Immature natural killer cell (primary cell): ENCODE data around the gene DERA. TPM values are rescaled to one million over a fixed set of nuclear protein-coding genes. Genes with fewer than 3 reads are reported as not detected.
"Not testable (repeated sequence)": the region's sequence is repeated elsewhere in the genome, so short reads cannot be mapped to it uniquely, and the experiment has no call there.

Experiments
- DNase-seq, 3 donors: peaks; one replicate each; pipeline ENCODE4 v3.0.0; 2022; ENCODE audit warnings: mixed read lengths in 1 of 3
- H3K27ac Mint-ChIP-seq, 6 donors: one replicate each; pipeline ENCODE4 v1.8.0; 2020; ENCODE audit warnings: mixed read lengths in 6 of 6, mild to moderate bottlenecking in 5 of 6, inconsistent platforms in 4 of 6, moderate library complexity in 3 of 6
- H3K27me3 Mint-ChIP-seq, 3 donors: one replicate each; pipeline ENCODE4 v1.8.0; 2020 to 2021; ENCODE audit warnings: low read depth in 3 of 3, mild to moderate bottlenecking in 3 of 3, mixed read lengths in 3 of 3, moderate library complexity in 3 of 3, inconsistent platforms in 1 of 3
- H3K36me3 Mint-ChIP-seq, 3 donors: one replicate each; pipeline ENCODE4 v1.8.0; 2020; ENCODE audit warnings: mixed read lengths in 3 of 3, inconsistent platforms in 2 of 3, mild to moderate bottlenecking in 2 of 3
- H3K4me1 Mint-ChIP-seq, 2 donors: one replicate each; pipeline ENCODE4 v1.8.0; 2020; ENCODE audit warnings: inconsistent platforms in 2 of 2, mild to moderate bottlenecking in 2 of 2, mixed read lengths in 2 of 2, moderate library complexity in 1 of 2
- H3K4me3 Mint-ChIP-seq, 5 donors: one replicate each; pipeline ENCODE4 v1.8.0; 2020; ENCODE audit warnings: mild to moderate bottlenecking in 5 of 5, mixed read lengths in 5 of 5, inconsistent platforms in 3 of 5, moderate library complexity in 3 of 5
- H3K9me3 Mint-ChIP-seq, 6 donors: one replicate each; pipeline ENCODE4 v1.8.0; 2020; ENCODE audit warnings: mild to moderate bottlenecking in 6 of 6, mixed read lengths in 6 of 6, inconsistent platforms in 4 of 6, moderate library complexity in 3 of 6
- polyA plus RNA-seq, 3 donors: library from polyadenylated mRNA; unstranded; fragments of 300-500 nt; fragmentation: Illumina TruSeq; gene quantifications; one replicate each; pipeline ENCODE4 v1.2.3, GENCODE V29; 2021

DERA gene
- 10 to 100 TPM; 47.2 to 74.6 (median 62.1) TPM for polyA plus RNA-seq

- H3K4me1 Mint-ChIP-seq, result peaks cover 15 to 31% of the 10 kb centered on the region in 2 donors
- H3K4me3 Mint-ChIP-seq, result peak within 1 kb of the TSS; percentile 92 to 95 (median 93)
- H3K27ac Mint-ChIP-seq, result peak within 1 kb of the TSS; percentile 88 to 98 (median 92)
- DNase-seq, result peak; percentile 56 to 64 (median 64)
- H3K36me3 Mint-ChIP-seq, result no peaks in the 10 kb centered on the region
- H3K27me3 Mint-ChIP-seq, result no peaks in the 10 kb centered on the region
- no peaks in the 10 kb centered on the region for H3K9me3 Mint-ChIP-seq
Measured at GRCh38 chr12:15910864-15911721, at the start of gene DERA. Gene DERA (plus strand): TSS chr12:15911332. CDS start chr12:15911384, 52 bp downstream.

DNA sequence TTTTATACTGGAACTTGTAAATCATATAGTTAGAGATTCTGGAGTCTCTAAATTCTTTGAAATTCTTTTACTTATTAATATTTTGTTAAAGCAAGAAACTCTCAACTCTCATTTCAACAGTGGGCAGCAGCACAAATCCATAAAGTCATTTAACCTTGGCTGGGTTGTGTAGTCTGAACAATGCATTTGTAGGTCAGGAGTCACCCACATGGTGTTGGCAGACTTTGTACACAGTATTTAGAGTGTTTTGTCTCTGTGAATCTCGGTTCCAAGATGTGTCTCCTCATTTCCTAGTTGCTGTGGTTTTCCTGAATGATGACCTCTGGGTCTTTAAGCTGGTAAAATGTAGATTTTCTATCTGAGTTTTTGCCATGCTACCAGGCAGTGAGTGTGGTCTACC lies 49.7 kb upstream of the DERA start:
- peaks cover 2 to 5% (median 3%) of the 10 kb centered on the region in 3 donors for H3K27me3 Mint-ChIP-seq
- DNase-seq, result no peak
- H3K27ac Mint-ChIP-seq, result no peak overlapping the region
- no peaks in the 10 kb centered on the region for H3K36me3 Mint-ChIP-seq
- no peaks in the 10 kb centered on the region for H3K9me3 Mint-ChIP-seq
- peaks cover 3 to 7% of the 10 kb centered on the region in 2 donors for H3K4me1 Mint-ChIP-seq
- no peak overlapping the region for H3K4me3 Mint-ChIP-seq

DNA sequence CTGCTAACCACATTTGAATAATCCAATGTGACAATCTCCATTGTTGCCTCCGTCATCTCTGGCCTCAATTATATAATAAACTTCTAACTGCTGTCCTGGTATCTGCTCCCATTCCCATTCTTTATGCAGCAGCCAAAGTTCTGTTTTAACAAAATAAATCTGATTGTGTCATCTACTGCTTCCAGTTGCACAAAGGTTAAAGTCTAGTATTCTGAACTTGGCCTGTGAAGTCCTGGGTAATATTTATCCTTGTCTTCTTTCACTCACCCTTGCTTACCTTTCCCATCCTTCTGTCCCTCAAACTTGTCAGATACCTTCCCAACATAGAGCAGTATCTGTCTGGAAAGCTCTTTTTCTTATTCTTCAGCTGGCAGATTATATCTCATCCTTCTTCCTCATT lies 48.3 kb upstream of the DERA start:
- Mint-ChIP-seq H3K9me3 (no peaks in the 10 kb centered on the region), H3K27me3 (peaks cover 2 to 3% (median 3%) of the 10 kb centered on the region in 3 donors), H3K4me3 (no peak overlapping the region), H3K27ac (no peak overlapping the region), H3K36me3 (no peaks in the 10 kb centered on the region), H3K4me1 (peaks cover 3 to 7% of the 10 kb centered on the region in 2 donors)
- no peak for DNase-seq

- DNase-seq, result no peak
- Mint-ChIP-seq H3K36me3 (no peaks in the 10 kb centered on the region), H3K4me1 (peaks cover 3 to 7% of the 10 kb centered on the region in 2 donors), H3K4me3 (no peak overlapping the region), H3K27me3 (peaks cover 2 to 3% (median 3%) of the 10 kb centered on the region in 3 donors), H3K27ac (no peak overlapping the region), H3K9me3 (no peaks in the 10 kb centered on the region)
Measured at GRCh38 chr12:15863372-15863771, 47.8 kb upstream of the DERA start.

DNA sequence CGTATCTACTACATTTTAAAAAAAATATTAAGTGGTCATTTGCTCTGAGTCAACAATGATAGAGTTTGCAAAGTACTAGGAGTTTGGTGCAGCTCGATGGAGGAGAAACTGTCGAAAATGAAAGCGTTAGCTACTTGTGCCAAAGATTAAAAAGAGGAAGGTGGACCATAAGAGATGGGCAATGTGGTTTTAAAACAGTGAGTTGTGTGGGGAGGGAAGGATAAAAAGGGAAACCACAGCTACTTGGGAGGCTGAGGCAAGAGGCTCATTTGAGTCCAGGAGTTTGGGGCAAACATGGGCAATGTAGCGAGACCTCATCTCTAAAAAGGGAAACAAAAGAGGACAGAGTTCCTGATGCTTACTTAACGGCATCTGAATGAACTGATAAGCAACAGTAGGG lies 47.1 kb upstream of the DERA start:
- no peak overlapping the region for H3K27ac Mint-ChIP-seq

DNA sequence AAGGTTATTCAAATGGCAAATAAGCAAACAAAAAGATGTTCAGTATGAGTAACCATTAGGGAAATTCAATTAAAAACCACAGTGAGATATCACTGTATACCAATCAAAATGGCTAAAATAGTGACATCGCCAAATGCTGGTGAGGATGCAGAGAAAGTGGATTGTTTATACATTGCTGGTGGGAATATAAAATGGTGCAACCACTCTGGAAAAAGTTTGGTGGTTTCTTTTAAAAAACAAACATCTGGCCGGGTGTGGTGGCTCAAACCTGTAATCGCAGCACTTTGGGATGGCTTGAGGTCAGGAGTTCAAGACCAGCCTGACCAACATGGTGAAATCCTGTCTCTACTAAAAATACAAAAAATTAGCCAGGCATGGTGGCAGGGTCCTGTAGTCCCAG lies 42.9 kb upstream of the DERA start:
- Mint-ChIP-seq H3K36me3 (no peaks in the 10 kb centered on the region), H3K9me3 (no peaks in the 10 kb centered on the region), H3K4me1 (peaks cover 3 to 7% of the 10 kb centered on the region in 2 donors), H3K27ac (no peak overlapping the region), H3K27me3 (peaks cover 0 to 8% (median 0%) of the 10 kb centered on the region in 3 donors), H3K4me3 (no peak overlapping the region)
- no peak for DNase-seq

More for the DNA sequence above, 47.1 kb upstream of the DERA start:
- no peaks in the 10 kb centered on the region for H3K36me3 Mint-ChIP-seq
- H3K27me3 Mint-ChIP-seq, result peaks cover 0 to 3% (median 3%) of the 10 kb centered on the region in 3 donors
- peaks cover 3 to 7% of the 10 kb centered on the region in 2 donors for H3K4me1 Mint-ChIP-seq
- H3K9me3 Mint-ChIP-seq, result no peaks in the 10 kb centered on the region
- H3K4me3 Mint-ChIP-seq, result peak overlapping the region in 4 of 5 donors; percentile 0 to 58 (median 24)
- no peak for DNase-seq

GRCh38 chr12:15873556-15873955 lies 37.6 kb upstream of the DERA start:
- Mint-ChIP-seq H3K27ac (no peak overlapping the region), H3K27me3 (peaks cover 0 to 8% (median 6%) of the 10 kb centered on the region in 3 donors), H3K36me3 (no peaks in the 10 kb centered on the region), H3K9me3 (no peaks in the 10 kb centered on the region), H3K4me3 (no peak overlapping the region), H3K4me1 (peaks cover 4 to 7% of the 10 kb centered on the region in 2 donors)
- DNase-seq, result no peak

GRCh38 chr12:15874556-15875145 lies 36.5 kb upstream of the DERA start:
- not testable (repeated sequence) for DNase-seq, H3K4me1 Mint-ChIP-seq, H3K27ac Mint-ChIP-seq, H3K27me3 Mint-ChIP-seq, H3K36me3 Mint-ChIP-seq, H3K9me3 Mint-ChIP-seq
- H3K4me3 Mint-ChIP-seq, result peak overlapping the region in 1 of 5 donors; percentile 83

DNA sequence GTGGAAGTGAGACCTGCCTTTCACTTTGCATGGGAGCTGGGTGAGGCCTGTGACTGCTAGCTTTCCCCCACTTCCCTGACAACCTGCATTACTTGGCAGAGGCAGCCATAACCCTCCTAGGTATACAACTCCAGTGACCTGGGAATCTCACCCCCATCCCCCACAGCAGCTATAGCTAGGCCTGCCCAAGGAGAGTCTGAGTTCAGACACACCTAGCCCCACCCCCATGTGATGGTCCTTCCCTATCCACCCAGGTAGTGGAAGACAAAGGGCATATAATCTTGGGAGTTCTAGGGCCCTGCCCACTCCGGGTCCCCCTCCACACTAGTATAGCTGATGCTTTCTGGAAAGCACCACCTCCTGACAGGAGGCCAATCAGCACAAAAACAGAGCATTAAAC lies 35.3 kb upstream of the DERA start:
- Mint-ChIP-seq H3K27ac (no peak overlapping the region), H3K36me3 (no peaks in the 10 kb centered on the region), H3K9me3 (no peaks in the 10 kb centered on the region), H3K4me1 (peaks cover 6 to 10% of the 10 kb centered on the region in 2 donors), H3K27me3 (peaks cover 0 to 8% (median 1%) of the 10 kb centered on the region in 3 donors), H3K4me3 (peak overlapping the region in 4 of 5 donors; percentile 28 to 83 (median 64))
- no peak for DNase-seq

GRCh38 chr12:15879413-15879812 lies 31.7 kb upstream of the DERA start:
- no peak overlapping the region for H3K27ac Mint-ChIP-seq
- no peaks in the 10 kb centered on the region for H3K36me3 Mint-ChIP-seq
- no peak overlapping the region for H3K4me3 Mint-ChIP-seq
- no peak for DNase-seq
- H3K9me3 Mint-ChIP-seq, result no peaks in the 10 kb centered on the region
- peaks cover 5 to 20% (median 10%) of the 10 kb centered on the region in 3 donors for H3K27me3 Mint-ChIP-seq
- peaks cover 39 to 45% of the 10 kb centered on the region in 2 donors for H3K4me1 Mint-ChIP-seq

GRCh38 chr12:15880721-15881120 lies 30.4 kb upstream of the DERA start:
- no peak for DNase-seq
- Mint-ChIP-seq H3K27me3 (peaks cover 5 to 17% (median 10%) of the 10 kb centered on the region in 3 donors), H3K4me1 (peaks cover 48 to 52% of the 10 kb centered on the region in 2 donors), H3K4me3 (peak overlapping the region; percentile 50 to 96 (median 67)), H3K27ac (peak overlapping the region; percentile 71 to 99 (median 81)), H3K9me3 (no peaks in the 10 kb centered on the region), H3K36me3 (peaks cover 0 to 3% (median 0%) of the 10 kb centered on the region in 3 donors)

GRCh38 chr12:15882118-15882971 lies 28.8 kb upstream of the DERA start, which contains the start of gene STRAP:
Gene STRAP (plus strand): TSS chr12:15882387. CDS start chr12:15882708, 321 bp downstream.
- Mint-ChIP-seq H3K4me3 (peak within 1 kb of the TSS; percentile 96 to 99 (median 97)), H3K27me3 (peaks cover 5 to 15% (median 10%) of the 10 kb centered on the region in 3 donors), H3K27ac (peak within 1 kb of the TSS; percentile 99), H3K4me1 (peaks cover 58 to 68% of the 10 kb centered on the region in 2 donors), H3K36me3 (peaks cover 0 to 12% (median 0%) of the 10 kb centered on the region in 3 donors), H3K9me3 (no peaks in the 10 kb centered on the region)
- DNase-seq, result peak; percentile 96 to 97 (median 97)

DNA sequence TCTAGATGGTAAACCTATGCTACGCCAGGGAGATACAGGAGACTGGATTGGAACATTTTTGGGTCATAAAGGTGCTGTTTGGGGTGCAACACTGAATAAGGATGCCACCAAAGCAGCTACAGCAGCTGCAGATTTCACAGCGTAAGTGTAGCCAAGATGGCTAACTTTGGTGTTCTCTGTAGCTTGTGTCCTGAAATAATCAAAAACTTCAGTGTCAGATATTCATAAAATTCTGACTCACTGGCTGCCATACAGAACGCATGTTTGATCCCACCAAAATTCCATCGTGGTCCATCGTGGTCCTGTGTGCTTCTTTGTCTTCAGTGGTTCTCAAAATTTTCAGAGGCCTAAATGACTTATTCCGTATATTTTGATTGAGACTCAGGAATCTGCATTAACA lies 27.6 kb upstream of the DERA start:
- H3K27ac Mint-ChIP-seq, result peak overlapping the region; percentile 99
- H3K27me3 Mint-ChIP-seq, result peaks cover 5 to 15% (median 10%) of the 10 kb centered on the region in 3 donors
- no peak for DNase-seq
- peaks cover 0 to 12% (median 0%) of the 10 kb centered on the region in 3 donors for H3K36me3 Mint-ChIP-seq
- peaks cover 60 to 80% of the 10 kb centered on the region in 2 donors for H3K4me1 Mint-ChIP-seq
- no peaks in the 10 kb centered on the region for H3K9me3 Mint-ChIP-seq
- peak overlapping the region; percentile 96 to 99 (median 97) for H3K4me3 Mint-ChIP-seq
